Measurements from ENCODE around the gene STING1.

DNA sequence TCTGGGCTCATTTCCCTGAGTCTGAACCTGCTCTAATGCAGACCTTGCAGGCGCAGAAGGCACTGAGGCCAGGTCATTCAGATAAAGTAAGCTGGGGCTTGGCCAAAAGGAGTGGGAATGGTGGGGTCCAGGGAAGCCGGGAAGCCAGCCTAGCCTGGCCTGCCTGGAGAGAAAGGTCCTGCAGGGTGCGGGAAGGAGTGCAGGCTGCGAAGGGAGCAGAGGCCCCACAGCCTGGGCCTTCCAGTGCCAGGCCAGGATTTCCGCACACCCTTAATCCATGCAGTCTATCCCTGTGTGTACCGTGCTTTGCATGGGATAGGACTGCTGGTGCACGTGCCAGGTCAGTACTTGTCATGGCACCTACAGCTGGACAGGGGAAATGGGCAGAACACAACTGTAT, 3.6 kb upstream of the STING1 start:
- TF ChIP-seq EZH2 (IDR thresholded peaks at IDR 0.05; ENCODE audit: insufficient read depth, poor library complexity, severe bottlenecking) (no peak), EZH2phosphoT487 (IDR thresholded peaks at IDR 0.05; ENCODE audit: insufficient read depth, low read depth) (no peak)

Measured in GM23248 (cell line).